HepG2 (cell line): ENCODE data around the gene OTOGL. TPM values are rescaled to one million over a fixed set of nuclear protein-coding genes. Genes with fewer than 3 reads are reported as not detected.

Experiments
- ATAC-seq: fragments of 200-7000 bp; cut with Tn5 transposase; 3 replicates; pipeline ENCODE4 v1.9.1; 2020; ENCODE audit warnings: mild to moderate bottlenecking, moderate library complexity
- BruUV-seq: library from RNA; stranded (reverse); fragments of 400-500 nt; replicated peaks from 2 replicates; lab custom pipeline; 2021; lab: Mats Ljungman, UMichigan
- CTCF ChIA-PET: fragments of 300-600 bp; formaldehyde crosslinking; extraction: SDS; loops from one replicate; lab custom pipeline; 2021; ENCODE audit warnings: low total read pairs, inconsistent platforms, low intra/inter-chr PET ratio; lab: Yijun Ruan, JAX
- POLR2A ChIA-PET: fragments of 350-600 bp; sonication (Branson Sonifier 250); formaldehyde crosslinking; loops from one replicate; lab custom pipeline; 2020; ENCODE audit warnings: antibody characterized with exemption, inconsistent platforms; lab: Yijun Ruan, JAX
- DNase-seq: peaks from one replicate; pipeline ENCODE4 v3.0.0-alpha.2; 2015; ENCODE audit warnings: low spot score
- FAIRE-seq: peaks from 3 replicates; lab custom pipeline; 2011; peaks lifted over from hg19 to GRCh38; lab: Jason Lieb, UNC
- H2AFZ ChIP-seq: one replicate; pipeline ENCODE4 v1.6.1; 2011; ENCODE audit warnings: low read length, inconsistent platforms
- H3K27ac ChIP-seq: fragments of 300-600 bp; 3 replicates; pipeline ENCODE4 v1.8.0; 2011; ENCODE audit warnings: mixed run types, mild to moderate bottlenecking, mixed read lengths, low read length, inconsistent platforms; ENCODE audit not compliant: insufficient read depth; ENCODE audit errors: extremely low read length
- H3K27me3 ChIP-seq, 2 experiments: fragments of 200-600 bp in 1 of 2; 2 replicates in 1 of 2; 3 replicates in 1 of 2; pipeline versions ENCODE4 v1.6.0 to v1.8.0; 2011; ENCODE audit warnings: low read length in 2 of 2, mild to moderate bottlenecking in 2 of 2, moderate library complexity in 2 of 2, inconsistent platforms in 1 of 2; ENCODE audit not compliant: insufficient read depth in 2 of 2, control insufficient read depth in 1 of 2
- H3K36me3 ChIP-seq, 2 experiments: fragments of 200-600 bp in 1 of 2; replicated peaks in 1 of 2; 2 replicates in 1 of 2; 3 replicates in 1 of 2; pipeline versions ENCODE4 v1.5.1 to v1.8.0; 2011; ENCODE audit warnings: low read length in 2 of 2, inconsistent platforms in 1 of 2; ENCODE audit not compliant: insufficient read depth in 2 of 2, control insufficient read depth in 1 of 2
- H3K4me1 ChIP-seq: 2 replicates; pipeline ENCODE4 v1.5.1; 2012; ENCODE audit warnings: low read length, inconsistent platforms; ENCODE audit not compliant: insufficient read depth
- H3K4me2 ChIP-seq: 2 replicates; pipeline ENCODE4 v1.6.0; 2011; ENCODE audit warnings: low read depth, low read length, inconsistent platforms
- H3K4me3 ChIP-seq, 3 experiments: fragments of 200-600 bp in 1 of 3; sonication (generic), shearing (Covaris generic) in 1 of 3; replicated peaks in 1 of 3; 2 replicates each; pipeline ENCODE4 v1.5.1; 2011 to 2016; ENCODE audit warnings: low read length in 3 of 3, inconsistent platforms in 2 of 3, low read depth in 2 of 3, mild to moderate bottlenecking in 2 of 3, control low read depth in 1 of 3, mixed read lengths in 1 of 3; ENCODE audit not compliant: insufficient read depth in 1 of 3
- H3K79me2 ChIP-seq: one replicate; pipeline ENCODE4 v1.6.1; 2011; ENCODE audit warnings: low read length, inconsistent platforms; ENCODE audit not compliant: insufficient read depth
- H3K9ac ChIP-seq: 2 replicates; pipeline ENCODE4 v1.6.0; 2011; ENCODE audit warnings: mild to moderate bottlenecking, low read depth, low read length, inconsistent platforms; ENCODE audit not compliant: insufficient read depth
- H3K9me3 ChIP-seq: 2 replicates; pipeline ENCODE4 v1.5.1; 2012; ENCODE audit warnings: mild to moderate bottlenecking, low read length
- H4K20me1 ChIP-seq: 2 replicates; pipeline ENCODE4 v1.6.0; 2011; ENCODE audit warnings: inconsistent platforms, mild to moderate bottlenecking, low read length, moderate library complexity; ENCODE audit not compliant: insufficient read depth
- CBX1 ChIP-seq: IDR thresholded peaks from one replicate; pipeline ENCODE4 v1.6.1; 2016; ENCODE audit warnings: antibody characterized with exemption, low read depth
- DPF2 ChIP-seq: sonication (generic); formaldehyde crosslinking; IDR thresholded peaks from 2 replicates; pipeline ENCODE4 v1.4.0; 2020; ENCODE audit warnings: mild to moderate bottlenecking, low read depth, missing genetic modification reagents, borderline replicate concordance
- GTF2F1 ChIP-seq: fragments of 150-350 bp; IDR thresholded peaks from 2 replicates; pipeline ENCODE4 v1.6.1; 2014; ENCODE audit warnings: low read length
- HNRNPK ChIP-seq: fragments of 200-400 bp; formaldehyde crosslinking; IDR thresholded peaks from 2 replicates; pipeline ENCODE4 v1.6.1; 2018; ENCODE audit warnings: low read length, low read depth, moderate library complexity, mild to moderate bottlenecking; ENCODE audit not compliant: poor library complexity, severe bottlenecking
- MED1 ChIP-seq: sonication (generic); formaldehyde crosslinking; IDR thresholded peaks from 2 replicates; pipeline ENCODE4 v1.4.0; 2020; ENCODE audit warnings: missing genetic modification reagents
- NFIC ChIP-seq: IDR thresholded peaks from 2 replicates; pipeline ENCODE4 v1.6.1; 2012; ENCODE audit warnings: mild to moderate bottlenecking, low read length, inconsistent platforms
- WIZ ChIP-seq: sonication (generic); formaldehyde crosslinking; IDR thresholded peaks from 2 replicates; pipeline ENCODE4 v1.5.1; 2020; ENCODE audit warnings: mild to moderate bottlenecking, missing genetic modification reagents
- ZFP90 ChIP-seq: sonication (generic); formaldehyde crosslinking; IDR thresholded peaks from 2 replicates; pipeline ENCODE4 v1.8.0; 2022; ENCODE audit warnings: missing genetic modification reagents, mild to moderate bottlenecking, inconsistent platforms, borderline replicate concordance
- ZNF207 ChIP-seq: fragments of 450-650 bp; IDR thresholded peaks from 2 replicates; pipeline ENCODE4 v1.6.1; 2016; ENCODE audit warnings: antibody characterized with exemption, borderline replicate concordance
- ZNF326 ChIP-seq: sonication (generic); formaldehyde crosslinking; IDR thresholded peaks from 2 replicates; pipeline ENCODE4 v1.4.0; 2020; ENCODE audit warnings: missing genetic modification reagents, borderline replicate concordance
- ZNF547 ChIP-seq: sonication (generic); formaldehyde crosslinking; IDR thresholded peaks from 2 replicates; pipeline ENCODE4 v1.5.1; 2020; ENCODE audit warnings: mild to moderate bottlenecking, missing genetic modification reagents
- ZNF775 ChIP-seq: sonication (generic); formaldehyde crosslinking; IDR thresholded peaks from 2 replicates; pipeline ENCODE4 v1.4.0; 2020; ENCODE audit warnings: missing genetic modification reagents, mild to moderate bottlenecking, moderate library complexity, borderline replicate concordance
- ZNF850 ChIP-seq: sonication (generic); formaldehyde crosslinking; conservative IDR thresholded peaks from 2 replicates; pipeline ENCODE4 v1.9.0; 2021; ENCODE audit warnings: mild to moderate bottlenecking, missing genetic modification reagents
- ZSCAN9 ChIP-seq: IDR thresholded peaks from 2 replicates; pipeline ENCODE4 v1.6.1; 2016; ENCODE audit warnings: borderline replicate concordance
- WGBS: methylation state at CpG from one replicate; pipeline ENCODE4 v1.1.6; 2017; ENCODE audit warnings: low lambda C conversion rate; 5-methylcytosine and 5-hydroxymethylcytosine counted together
- in situ Hi-C: cut with HindIII; loops from 2 replicates; pipeline ENCODE4 v1.10.0; 2017; ENCODE audit warnings: low pct_unique_long_range_greater_than_20kb; ENCODE audit not compliant: extremely low pct_ligation_motif_present
- intact Hi-C: fragments of 100-400 bp; cut with micrococcal nuclease; formaldehyde crosslinking; loops from one replicate; pipeline ENCODE4 v1.10.0; 2022; ENCODE audit not compliant: unreplicated experiment
- polyA plus RNA-seq, 8 experiments: library from polyadenylated mRNA; depleted of rRNA in 3 of 8; stranded (reverse) in 7 of 8; unstranded in 1 of 8; fragments of >200 nt; fragmentation: Illumina TruSeq in 4 of 8; extraction: Trizol in 4 of 8; gene quantifications; 2 replicates each; pipeline versions ENCODE4 v1.2.1 to v1.2.3, GENCODE V29; 2011 to 2016; ENCODE audit warnings: low read depth in 4 of 8, missing spikeins in 1 of 8, mixed read lengths in 1 of 8; ENCODE audit not compliant: insufficient read depth in 1 of 8
- total RNA-seq, 5 experiments: library from RNA; depleted of rRNA; stranded (reverse); fragments of >200 nt; fragmentation: Illumina TruSeq; extraction: Trizol; gene quantifications; 2 replicates each; pipeline ENCODE4 v1.2.3, GENCODE V29; 2016; ENCODE audit warnings: low read depth in 1 of 5
- TF ChIP-seq, protein P1 (sequence below): sonication (generic); formaldehyde crosslinking; IDR thresholded peaks from 2 replicates; pipeline ENCODE4 v1.4.0; 2020; ENCODE audit warnings: missing genetic modification reagents, borderline replicate concordance
- TF ChIP-seq, protein P2 (sequence below): sonication (generic); formaldehyde crosslinking; IDR thresholded peaks from 2 replicates; pipeline ENCODE4; 2020; ENCODE audit warnings: missing genetic modification reagents, mild to moderate bottlenecking, borderline replicate concordance
- TF ChIP-seq, protein P3 (sequence below): sonication (generic); formaldehyde crosslinking; IDR thresholded peaks from 2 replicates; pipeline ENCODE4 v1.8.1; 2023; ENCODE audit warnings: mild to moderate bottlenecking, inconsistent platforms, moderate library complexity, missing genetic modification reagents, borderline replicate concordance

The OTOGL gene
- total and polyA plus RNA-seq, 2 of the 13 experiments (the other 11 are each of a cell fraction or from before 2014, with no cell fraction given), result not detected

DNA sequence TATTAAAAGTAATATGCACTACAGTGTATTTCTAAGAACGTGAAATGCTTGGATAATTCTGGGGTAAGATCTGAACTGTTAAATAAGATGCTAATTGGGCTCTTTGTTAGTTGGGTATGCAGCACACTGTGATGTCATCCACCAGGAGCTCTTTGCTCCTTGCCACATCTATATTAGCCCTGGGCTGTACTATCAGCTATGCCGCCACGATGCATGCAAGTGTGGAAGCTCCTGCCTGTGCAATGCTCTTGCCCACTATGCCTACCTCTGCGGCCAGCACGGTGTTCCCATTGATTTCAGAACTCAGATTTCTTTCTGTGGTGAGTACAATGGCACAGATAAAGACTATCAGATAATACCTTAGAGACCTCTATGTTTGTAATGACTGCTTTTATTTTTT is 165.6 kb downstream of the OTOGL start:
- Histone ChIP-seq H3K79me2 (no peaks in the 10 kb centered on the region), H3K4me3 (no peak overlapping the region), H3K4me2 (no peak overlapping the region), H3K9me3 (no peaks in the 10 kb centered on the region), H3K27ac (no peak overlapping the region), H2AFZ (no peak overlapping the region), H3K36me3 (no peaks in the 10 kb centered on the region), H3K9ac (no peak overlapping the region), H3K27me3 (no peaks in the 10 kb centered on the region), H4K20me1 (no peaks in the 10 kb centered on the region), H3K4me1 (no peaks in the 10 kb centered on the region)
- POLR2A ChIA-PET, result no interaction called here
- no peak for DNase-seq
- intact Hi-C loops, result no loop called here
- ATAC-seq, result no peak
- FAIRE-seq, result no peak
- no TSS peak for BruUV-seq
- TF ChIP-seq ZFP90 (CRISPR knock-in tag), result no peak
- no peak for TF ChIP-seq WIZ
- TF ChIP-seq CBX1, result no peak
- TF ChIP-seq MED1 (CRISPR knock-in tag), result no peak
- TF ChIP-seq, protein P1, sequence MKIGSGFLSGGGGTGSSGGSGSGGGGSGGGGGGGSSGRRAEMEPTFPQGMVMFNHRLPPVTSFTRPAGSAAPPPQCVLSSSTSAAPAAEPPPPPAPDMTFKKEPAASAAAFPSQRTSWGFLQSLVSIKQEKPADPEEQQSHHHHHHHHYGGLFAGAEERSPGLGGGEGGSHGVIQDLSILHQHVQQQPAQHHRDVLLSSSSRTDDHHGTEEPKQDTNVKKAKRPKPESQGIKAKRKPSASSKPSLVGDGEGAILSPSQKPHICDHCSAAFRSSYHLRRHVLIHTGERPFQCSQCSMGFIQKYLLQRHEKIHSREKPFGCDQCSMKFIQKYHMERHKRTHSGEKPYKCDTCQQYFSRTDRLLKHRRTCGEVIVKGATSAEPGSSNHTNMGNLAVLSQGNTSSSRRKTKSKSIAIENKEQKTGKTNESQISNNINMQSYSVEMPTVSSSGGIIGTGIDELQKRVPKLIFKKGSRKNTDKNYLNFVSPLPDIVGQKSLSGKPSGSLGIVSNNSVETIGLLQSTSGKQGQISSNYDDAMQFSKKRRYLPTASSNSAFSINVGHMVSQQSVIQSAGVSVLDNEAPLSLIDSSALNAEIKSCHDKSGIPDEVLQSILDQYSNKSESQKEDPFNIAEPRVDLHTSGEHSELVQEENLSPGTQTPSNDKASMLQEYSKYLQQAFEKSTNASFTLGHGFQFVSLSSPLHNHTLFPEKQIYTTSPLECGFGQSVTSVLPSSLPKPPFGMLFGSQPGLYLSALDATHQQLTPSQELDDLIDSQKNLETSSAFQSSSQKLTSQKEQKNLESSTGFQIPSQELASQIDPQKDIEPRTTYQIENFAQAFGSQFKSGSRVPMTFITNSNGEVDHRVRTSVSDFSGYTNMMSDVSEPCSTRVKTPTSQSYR (CRISPR knock-in tag), result no peak
- TF ChIP-seq, protein P2, sequence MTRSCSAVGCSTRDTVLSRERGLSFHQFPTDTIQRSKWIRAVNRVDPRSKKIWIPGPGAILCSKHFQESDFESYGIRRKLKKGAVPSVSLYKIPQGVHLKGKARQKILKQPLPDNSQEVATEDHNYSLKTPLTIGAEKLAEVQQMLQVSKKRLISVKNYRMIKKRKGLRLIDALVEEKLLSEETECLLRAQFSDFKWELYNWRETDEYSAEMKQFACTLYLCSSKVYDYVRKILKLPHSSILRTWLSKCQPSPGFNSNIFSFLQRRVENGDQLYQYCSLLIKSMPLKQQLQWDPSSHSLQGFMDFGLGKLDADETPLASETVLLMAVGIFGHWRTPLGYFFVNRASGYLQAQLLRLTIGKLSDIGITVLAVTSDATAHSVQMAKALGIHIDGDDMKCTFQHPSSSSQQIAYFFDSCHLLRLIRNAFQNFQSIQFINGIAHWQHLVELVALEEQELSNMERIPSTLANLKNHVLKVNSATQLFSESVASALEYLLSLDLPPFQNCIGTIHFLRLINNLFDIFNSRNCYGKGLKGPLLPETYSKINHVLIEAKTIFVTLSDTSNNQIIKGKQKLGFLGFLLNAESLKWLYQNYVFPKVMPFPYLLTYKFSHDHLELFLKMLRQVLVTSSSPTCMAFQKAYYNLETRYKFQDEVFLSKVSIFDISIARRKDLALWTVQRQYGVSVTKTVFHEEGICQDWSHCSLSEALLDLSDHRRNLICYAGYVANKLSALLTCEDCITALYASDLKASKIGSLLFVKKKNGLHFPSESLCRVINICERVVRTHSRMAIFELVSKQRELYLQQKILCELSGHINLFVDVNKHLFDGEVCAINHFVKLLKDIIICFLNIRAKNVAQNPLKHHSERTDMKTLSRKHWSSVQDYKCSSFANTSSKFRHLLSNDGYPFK, result no peak
- no peak for TF ChIP-seq DPF2
- no peak for TF ChIP-seq ZNF547 (CRISPR knock-in tag)
- TF ChIP-seq NFIC, result no peak
- no peak for TF ChIP-seq ZSCAN9 (CRISPR knock-in tag)
- TF ChIP-seq ZNF850 (CRISPR knock-in tag), result no peak
- TF ChIP-seq GTF2F1, result no peak
- TF ChIP-seq ZNF207, result no peak
- TF ChIP-seq ZNF326 (CRISPR knock-in tag), result no peak
- TF ChIP-seq, protein P3, sequence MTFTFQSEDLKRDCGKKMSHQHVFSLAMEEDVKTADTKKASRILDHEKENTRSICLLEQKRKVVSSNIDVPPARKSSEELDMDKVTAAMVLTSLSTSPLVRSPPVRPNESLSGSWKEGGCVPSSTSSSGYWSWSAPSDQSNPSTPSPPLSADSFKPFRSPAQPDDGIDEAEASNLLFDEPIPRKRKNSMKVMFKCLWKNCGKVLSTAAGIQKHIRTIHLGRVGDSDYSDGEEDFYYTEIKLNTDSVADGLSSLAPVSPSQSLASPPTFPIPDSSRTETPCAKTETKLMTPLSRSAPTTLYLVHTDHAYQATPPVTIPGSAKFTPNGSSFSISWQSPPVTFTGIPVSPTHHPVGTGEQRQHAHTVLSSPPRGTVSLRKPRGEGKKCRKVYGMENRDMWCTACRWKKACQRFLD (CRISPR knock-in tag), result no peak
- no peak for TF ChIP-seq HNRNPK
- no peak for TF ChIP-seq ZNF775 (CRISPR knock-in tag)
- CTCF ChIA-PET, result no interaction called here
- in situ Hi-C loops, result loop anchor here (5.0 kb wide), 1 partner anchor 858 kb away; no protein-coding TSS in a partner anchor
- 15% methylated on average over 5 of the region's 5 CpGs for WGBS
